ENCODE measurements around the gene HS6ST1. TPM values are rescaled to one million over a fixed set of nuclear protein-coding genes. Genes with fewer than 3 reads are reported as not detected.

The HS6ST1 gene
- total and polyA plus RNA-seq, 2 of the 4 experiments (the other 2 are of a cell fraction): 29.9 to 36.9 TPM

- no peak overlapping the region for H4K5ac ChIP-seq (ENCODE audit: low read depth, low read length)
- no peak overlapping the region for H2BK15ac ChIP-seq (ENCODE audit: low read depth, low read length)
- H4K91ac ChIP-seq (ENCODE audit: insufficient read depth, low read depth, low read length): no peak overlapping the region
- ChIA-PET CTCF (no interaction called here), POLR2A (ENCODE audit: unreplicated experiment) (no interaction called here)
- H3K9me3 ChIP-seq (ENCODE audit: control insufficient read depth, insufficient read depth, low read length): peaks cover 2% of the 10 kb centered on the region; the same call in 1 of the 2 replicates
- no peak for TF ChIP-seq NFE2L2 (IDR thresholded peaks at IDR 0.05; ENCODE audit: low read depth, low read length)
- no peak for TF ChIP-seq CEBPB (IDR thresholded peaks at IDR 0.05; ENCODE audit: low read depth, low read length)
- no peak for TF ChIP-seq ELK1 (IDR thresholded peaks at IDR 0.05; ENCODE audit: borderline replicate concordance, low read depth, low read length)
- no peak for TF ChIP-seq CTCF (conservative IDR thresholded peaks at IDR 0.05; ENCODE audit: low read depth, low read length)
- TF ChIP-seq MAZ (IDR thresholded peaks at IDR 0.05; ENCODE audit: borderline replicate concordance, low read depth, low read length): no peak
- TF ChIP-seq USF2 (IDR thresholded peaks at IDR 0.05; ENCODE audit: low read depth, low read length): no peak
- no peak for TF ChIP-seq POLR2A (IDR thresholded peaks at IDR 0.05; ENCODE audit: low read depth, low read length)
- no peak overlapping the region for H3K56ac ChIP-seq (ENCODE audit: extremely low read depth, insufficient read depth, low read length)
- no peak overlapping the region for H3K18ac ChIP-seq (ENCODE audit: low read depth, low read length)
- no peak overlapping the region for H3K27ac ChIP-seq (ENCODE audit: insufficient read depth, low read length)
- DNase-seq (no peak), ATAC-seq (ENCODE audit: low read depth) (no peak)
- no TSS peak for BruUV-seq (replicated peaks)
- H3K4me3 ChIP-seq (ENCODE audit: insufficient read depth, low read depth, low read length): no peak overlapping the region
- no peak overlapping the region for H3K23ac ChIP-seq (ENCODE audit: low read depth, low read length)
- peaks cover 5% of the 10 kb centered on the region; the same call in 1 of the 2 replicates for H3K4me1 ChIP-seq (ENCODE audit: control insufficient read depth, insufficient read depth, low read length)
- intact Hi-C loops (cut with micrococcal nuclease): no loop called here
- H3K79me1 ChIP-seq (ENCODE audit: low read depth in 1 of 2, low read length in 2 of 2): peaks cover 37 to 78% of the 10 kb centered on the region in 2 experiments
- H3K4me2 ChIP-seq (ENCODE audit: low read depth, low read length): no peak overlapping the region
- H2AFZ ChIP-seq (replicated peaks; ENCODE audit: low read length, poor library complexity): no peak overlapping the region
- H2BK120ac ChIP-seq (ENCODE audit: low read depth, low read length): no peak overlapping the region
- peaks cover 67% of the 10 kb centered on the region for H3K36me3 ChIP-seq (ENCODE audit: control insufficient read depth, insufficient read depth, low read length)
- no peak overlapping the region for H4K8ac ChIP-seq (ENCODE audit: low read depth in 2 of 2, low read length in 2 of 2)
- WGBS, 2 experiments (ENCODE audit: extremely low coverage in 2 of 2, insufficient read length in 1 of 2): 83% methylated on average over 2 of the region's 12 CpGs; no CpG with 5 or more reads in 1 of the 2 experiments
- H2BK20ac ChIP-seq (ENCODE audit: low read depth, low read length): no peak overlapping the region
- peaks cover 27% of the 10 kb centered on the region for H3K9me1 ChIP-seq (ENCODE audit: insufficient read depth, low read length)
- H2AK5ac ChIP-seq (ENCODE audit: low read depth, low read length): no peak overlapping the region
- H3K14ac ChIP-seq (replicated peaks; ENCODE audit: low read depth, low read length): no peak overlapping the region
- H3K9ac ChIP-seq (ENCODE audit: low read depth, low read length): no peak overlapping the region
- no peak overlapping the region for H3K4ac ChIP-seq (ENCODE audit: low read depth, low read length)
- no peaks in the 10 kb centered on the region for H3K27me3 ChIP-seq (ENCODE audit: control insufficient read depth, insufficient read depth, low read length)
- H2AK9ac ChIP-seq (replicated peaks; ENCODE audit: low read depth, low read length, poor library complexity): no peak overlapping the region
- peaks cover 78% of the 10 kb centered on the region for H4K20me1 ChIP-seq (ENCODE audit: insufficient read depth, low read length)
- in situ Hi-C loops (cut with MboI; ENCODE audit: low sequenced_read_pairs): no loop called here
- dilution Hi-C loops (cut with HindIII; ENCODE audit: low sequenced_read_pairs, unreplicated experiment): no loop called here
- H2BK5ac ChIP-seq (ENCODE audit: low read depth, low read length, poor library complexity, severe bottlenecking): no peak overlapping the region
These were observed 47.1 kb downstream of the HS6ST1 start for GRCh38 chr2:128271597-128271910.

All from IMR-90 (cell line).